SK-N-MC (cell line): Measurements from ENCODE around the gene GRXCR2.

Experiments used
- DNase-seq: peaks from one replicate; pipeline ENCODE4 v3.0.0-alpha.2; 2011; ENCODE audit warnings: low read depth, low spot score
- H3K27ac ChIP-seq: fragments of 200-600 bp; sonication (generic); 2 replicates; pipeline ENCODE4 v1.5.1; 2016; ENCODE audit warnings: mixed run types
- H3K36me3 ChIP-seq: fragments of 200-600 bp; sonication (generic); 2 replicates; pipeline ENCODE4 v1.6.1; 2017; ENCODE audit warnings: antibody characterized with exemption, low read length, mixed read lengths; ENCODE audit not compliant: insufficient read depth
- H3K4me3 ChIP-seq: fragments of 200-600 bp; sonication (generic); 2 replicates; pipeline ENCODE4 v1.5.1; 2016
- H3K9ac ChIP-seq: fragments of 200-600 bp; sonication (generic); 2 replicates; pipeline ENCODE4 v1.8.0; 2017; ENCODE audit warnings: mixed run types, mixed read lengths; ENCODE audit not compliant: insufficient read length
- H3K9me3 ChIP-seq: fragments of 200-600 bp; sonication (generic); 2 replicates; pipeline ENCODE4 v1.6.1; 2017; ENCODE audit warnings: low read depth, mild to moderate bottlenecking, antibody characterized with exemption, low read length, moderate library complexity, mixed read lengths
- EZH2 ChIP-seq: fragments of 200-600 bp; sonication (generic); IDR thresholded peaks from one replicate; pipeline ENCODE4 v1.6.1; 2017; ENCODE audit warnings: antibody characterized with exemption
- FOXP2 ChIP-seq: optimal IDR thresholded peaks from 2 replicates; pipeline ENCODE3; 2011; ENCODE audit warnings: mild to moderate bottlenecking, moderate library complexity; ENCODE audit not compliant: insufficient read depth; ENCODE audit errors: extremely low read length, control extremely low read depth
- POLR2AphosphoS5 ChIP-seq: IDR thresholded peaks from 2 replicates; pipeline ENCODE4 v1.6.1; 2012; ENCODE audit warnings: mild to moderate bottlenecking, low read depth, low read length, borderline replicate concordance

The GRXCR2 gene

DNA sequence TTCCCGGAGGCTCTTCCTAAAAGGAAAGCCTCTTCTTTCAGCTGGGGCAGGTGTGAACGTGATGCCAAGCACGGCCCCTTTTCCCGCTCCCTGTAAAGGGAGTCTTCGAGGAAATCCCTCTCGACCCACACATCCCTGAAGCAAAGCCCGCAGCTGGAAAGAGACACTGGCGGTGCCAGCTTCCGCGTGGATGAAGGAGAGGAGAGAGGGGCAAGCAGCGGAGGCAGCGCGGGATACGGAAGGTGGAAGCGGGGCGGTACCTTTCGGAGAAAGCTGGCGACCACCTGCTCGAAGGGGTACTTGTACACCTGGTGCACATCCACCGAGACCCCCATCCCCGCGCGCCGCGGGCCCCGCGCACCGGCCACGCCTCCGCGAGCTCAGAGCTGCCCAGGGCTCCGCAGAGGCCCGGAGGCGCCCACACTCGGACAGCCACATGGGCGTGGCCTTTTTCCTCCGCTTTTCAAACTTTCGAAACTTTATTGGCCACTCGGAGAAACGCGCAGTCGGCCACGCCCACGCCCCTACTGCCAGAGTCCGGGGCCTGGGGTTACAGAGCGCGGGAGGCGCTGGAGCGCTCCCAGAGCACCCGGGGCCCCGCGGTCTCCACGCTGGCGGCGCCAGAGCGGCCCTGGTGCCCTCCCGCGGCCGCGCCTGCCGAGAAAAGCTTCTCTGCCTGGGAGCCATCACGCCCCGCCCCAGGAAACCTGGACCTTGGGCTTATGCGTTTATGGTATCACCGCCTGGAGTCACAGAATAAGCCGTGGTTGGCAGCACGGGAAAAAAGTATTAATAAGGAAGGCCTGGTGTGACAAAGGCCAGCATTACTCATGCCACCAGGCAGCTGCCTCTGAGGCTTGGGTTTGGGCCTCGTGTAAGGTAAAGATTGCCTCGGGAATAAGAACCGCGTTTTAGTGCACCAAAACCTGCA is 37.6 kb downstream of the GRXCR2 start, which contains the start of gene PRELID2:
Gene PRELID2, minus strand, starts transcription at position 426 of the 931 bp plus-strand sequence. Its CDS starts 91 bp downstream, at position 335.
- Histone ChIP-seq H3K4me3 (peak within 1 kb of the TSS; percentile 28; the same call in 1 of the 2 replicates), H3K36me3 (no peaks in the 10 kb centered on the region), H3K9ac (no peak within 1 kb of the TSS), H3K9me3 (no peaks in the 10 kb centered on the region), H3K27ac (no peak within 1 kb of the TSS)
- no peak for TF ChIP-seq FOXP2
- peak; percentile 42 for TF ChIP-seq POLR2AphosphoS5
- TF ChIP-seq EZH2 = no peak
- DNase-seq = no peak

DNA sequence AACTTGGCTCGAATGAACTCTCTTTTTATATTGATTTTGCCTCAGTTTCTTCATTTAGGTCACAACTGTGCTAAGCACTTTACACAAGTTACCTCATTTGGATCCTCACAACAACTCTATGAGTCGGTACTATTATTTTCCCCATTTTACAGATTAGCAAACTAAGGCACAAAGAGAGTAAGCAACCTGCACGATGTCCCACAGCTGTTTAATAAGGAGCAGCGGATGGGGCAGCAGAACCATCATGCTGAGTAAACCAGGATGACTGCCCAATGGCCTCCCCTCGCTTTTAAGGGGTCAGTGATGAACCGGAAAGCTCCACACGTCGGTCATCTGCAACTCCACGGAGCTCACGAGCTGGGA is 38.3 kb downstream of the GRXCR2 start:
- Histone ChIP-seq H3K4me3 (no peak overlapping the region), H3K36me3 (no peaks in the 10 kb centered on the region), H3K9ac (no peak overlapping the region), H3K9me3 (no peaks in the 10 kb centered on the region), H3K27ac (no peak overlapping the region)
- TF ChIP-seq FOXP2 (no peak), EZH2 (no peak), POLR2AphosphoS5 (no peak)
- DNase-seq = no peak

- Histone ChIP-seq H3K4me3 (no peak overlapping the region), H3K9ac (no peak overlapping the region)
- TF ChIP-seq POLR2AphosphoS5 (no peak), FOXP2 (no peak), EZH2 (no peak)
These were observed 39.1 kb downstream of the GRXCR2 start for GRCh38 chr5:145833631-145834200.

GRCh38 chr5:145830594-145830993 is 42.2 kb downstream of the GRXCR2 start:
- Histone ChIP-seq H3K9me3 (no peaks in the 10 kb centered on the region), H3K4me3 (no peak overlapping the region), H3K9ac (no peak overlapping the region), H3K36me3 (no peaks in the 10 kb centered on the region), H3K27ac (no peak overlapping the region)
- TF ChIP-seq POLR2AphosphoS5 (no peak), EZH2 (no peak), FOXP2 (no peak)
- no peak for DNase-seq

More at GRCh38 chr5:145833631-145834200, 39.1 kb downstream of the GRXCR2 start:
- DNase-seq = no peak
- no peaks in the 10 kb centered on the region for H3K36me3 ChIP-seq
- H3K27ac ChIP-seq = no peak overlapping the region
- H3K9me3 ChIP-seq = no peaks in the 10 kb centered on the region

DNA sequence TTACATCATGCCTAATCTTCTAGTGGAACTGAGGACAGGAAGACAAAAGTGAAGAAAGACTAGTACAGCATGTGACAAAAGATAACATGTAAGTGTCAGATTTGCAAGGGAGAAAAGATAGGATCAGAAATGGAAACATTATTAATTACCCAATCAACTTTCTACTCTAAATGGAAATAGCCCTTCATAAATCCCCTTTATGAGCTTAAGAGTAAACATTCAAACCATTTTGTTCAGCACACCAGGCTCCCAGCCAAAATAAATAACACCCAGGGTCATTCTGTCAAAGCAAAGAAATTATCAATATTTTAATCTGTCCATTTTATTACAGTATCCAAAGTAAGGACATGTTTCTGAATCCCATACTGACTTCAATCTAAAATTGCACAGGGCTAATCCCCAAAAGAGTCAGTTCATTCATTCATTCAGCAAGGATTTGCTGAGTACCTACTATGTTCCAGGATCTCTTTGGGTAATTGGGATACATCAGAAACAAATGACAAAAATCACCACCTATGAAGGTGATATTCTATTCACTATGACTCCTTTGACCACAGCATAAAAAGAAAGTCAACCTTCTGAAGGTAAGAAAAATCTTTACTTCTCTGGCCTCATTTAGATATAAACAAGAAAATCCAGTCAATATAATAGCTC is 43.0 kb downstream of the GRXCR2 start:
- H3K9me3 ChIP-seq = no peaks in the 10 kb centered on the region
- DNase-seq = no peak
- H3K27ac ChIP-seq = no peak overlapping the region
- TF ChIP-seq EZH2 (no peak), FOXP2 (no peak), POLR2AphosphoS5 (no peak)
- H3K4me3 ChIP-seq = no peak overlapping the region
- H3K36me3 ChIP-seq = no peaks in the 10 kb centered on the region
- no peak overlapping the region for H3K9ac ChIP-seq

- Histone ChIP-seq H3K9ac (no peak overlapping the region), H3K36me3 (no peaks in the 10 kb centered on the region), H3K4me3 (no peak overlapping the region), H3K27ac (no peak overlapping the region), H3K9me3 (no peaks in the 10 kb centered on the region)
- no peak for TF ChIP-seq POLR2AphosphoS5
- no peak for TF ChIP-seq FOXP2
- DNase-seq = no peak
These were observed 45.7 kb downstream of the GRXCR2 start for GRCh38 chr5:145826895-145827674.

GRCh38 chr5:145825751-145826180 is 47.0 kb downstream of the GRXCR2 start:
- H3K9ac ChIP-seq = no peak overlapping the region
- H3K36me3 ChIP-seq = no peaks in the 10 kb centered on the region
- H3K27ac ChIP-seq = no peak overlapping the region
- H3K4me3 ChIP-seq = no peak overlapping the region
- TF ChIP-seq EZH2 = no peak
- TF ChIP-seq POLR2AphosphoS5 = no peak
- no peak for TF ChIP-seq FOXP2
- no peaks in the 10 kb centered on the region for H3K9me3 ChIP-seq
- DNase-seq = peak; percentile 50
